IgD-negative memory B cell (primary cell): ENCODE results near the gene LIG3. TPM values are rescaled to one million over a fixed set of nuclear protein-coding genes. Genes with fewer than 3 reads are reported as not detected.
"Not testable (repeated sequence)": the region's sequence is repeated elsewhere in the genome, so short reads cannot be mapped to it uniquely, and the experiment has no call there.

Experiments
- H3K27ac Mint-ChIP-seq, 3 donors: one replicate each; pipeline ENCODE4 v1.8.0; 2020 to 2022; ENCODE audit warnings: mild to moderate bottlenecking in 3 of 3, mixed read lengths in 3 of 3, moderate library complexity in 1 of 3
- H3K27me3 Mint-ChIP-seq: one replicate; pipeline ENCODE4 v1.8.0; 2021; ENCODE audit warnings: mixed read lengths
- H3K36me3 Mint-ChIP-seq: one replicate; pipeline ENCODE4 v1.8.0; 2020; ENCODE audit warnings: mild to moderate bottlenecking, mixed read lengths
- H3K4me1 Mint-ChIP-seq, 3 donors: one replicate each; pipeline ENCODE4 v1.8.0; 2020 to 2022; ENCODE audit warnings: mixed read lengths in 3 of 3, mild to moderate bottlenecking in 1 of 3
- H3K4me3 Mint-ChIP-seq, 4 donors: one replicate each; pipeline ENCODE4 v1.8.0; 2020 to 2022; ENCODE audit warnings: mild to moderate bottlenecking in 4 of 4, mixed read lengths in 4 of 4, moderate library complexity in 3 of 4
- H3K9me3 Mint-ChIP-seq, 3 donors: one replicate each; pipeline ENCODE4 v1.8.0; 2020 to 2021; ENCODE audit warnings: mixed read lengths in 3 of 3, mild to moderate bottlenecking in 1 of 3
- polyA plus RNA-seq: library from polyadenylated mRNA; unstranded; fragments of 300-500 nt; fragmentation: Illumina TruSeq; gene quantifications from one replicate; pipeline ENCODE4 v1.2.3, GENCODE V29; 2021

Gene LIG3
- polyA plus RNA-seq, 1 donor from 2014 or later: 15.2 TPM

GRCh38 chr17:35045458-35045979 is 65.2 kb downstream of the LIG3 start:
- Mint-ChIP-seq H3K4me1 (peaks cover 31 to 40% (median 36%) of the 10 kb centered on the region in 3 donors), H3K27ac (peak overlapping the region; percentile 40 to 82 (median 82)), H3K4me3 (peak overlapping the region; percentile 19 to 91 (median 68))
- H3K36me3 Mint-ChIP-seq, H3K9me3 Mint-ChIP-seq, H3K27me3 Mint-ChIP-seq: not testable (repeated sequence)

DNA sequence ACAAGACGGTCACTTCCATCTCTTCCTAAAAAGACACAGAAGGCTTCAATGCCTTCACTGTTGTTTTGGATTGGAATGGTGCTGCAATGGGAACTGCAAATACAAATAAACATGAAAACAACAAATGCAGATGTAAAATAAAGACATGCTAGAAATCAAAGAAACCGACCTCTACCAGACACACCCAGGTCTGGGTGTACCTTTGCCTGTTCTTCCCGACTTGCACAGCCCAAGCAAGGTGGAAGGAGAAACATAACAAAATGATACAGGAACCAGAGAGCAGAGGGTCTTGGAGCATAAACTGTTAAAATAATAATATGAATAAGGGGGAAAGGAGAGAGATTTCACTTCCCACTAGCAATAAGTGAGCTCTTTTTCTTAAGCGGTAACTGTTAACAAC is 65.9 kb downstream of the LIG3 start:
- Mint-ChIP-seq H3K36me3 (peaks cover 3% of the 10 kb centered on the region), H3K4me1 (peaks cover 35 to 43% (median 40%) of the 10 kb centered on the region in 3 donors), H3K27me3 (no peaks in the 10 kb centered on the region), H3K27ac (peak overlapping the region; percentile 40 to 83 (median 82)), H3K4me3 (peak overlapping the region; percentile 48 to 89 (median 74)), H3K9me3 (no peaks in the 10 kb centered on the region)

GRCh38 chr17:35046740-35047283 is 66.5 kb downstream of the LIG3 start:
- Mint-ChIP-seq H3K36me3 (peaks cover 3% of the 10 kb centered on the region), H3K27me3 (no peaks in the 10 kb centered on the region), H3K4me1 (peaks cover 40 to 46% (median 46%) of the 10 kb centered on the region in 3 donors), H3K9me3 (no peaks in the 10 kb centered on the region), H3K27ac (peak overlapping the region; percentile 40 to 83 (median 82)), H3K4me3 (peak overlapping the region; percentile 48 to 89 (median 74))

GRCh38 chr17:35048685-35049379 is 68.5 kb downstream of the LIG3 start:
- H3K9me3 Mint-ChIP-seq: no peaks in the 10 kb centered on the region
- H3K4me3 Mint-ChIP-seq: peak overlapping the region in 2 of 4 donors; percentile 31 to 38
- H3K27ac Mint-ChIP-seq: peak overlapping the region; percentile 47 to 75 (median 73)
- no peaks in the 10 kb centered on the region for H3K27me3 Mint-ChIP-seq
- peaks cover 5% of the 10 kb centered on the region for H3K36me3 Mint-ChIP-seq
- peaks cover 55 to 62% (median 61%) of the 10 kb centered on the region in 3 donors for H3K4me1 Mint-ChIP-seq

DNA sequence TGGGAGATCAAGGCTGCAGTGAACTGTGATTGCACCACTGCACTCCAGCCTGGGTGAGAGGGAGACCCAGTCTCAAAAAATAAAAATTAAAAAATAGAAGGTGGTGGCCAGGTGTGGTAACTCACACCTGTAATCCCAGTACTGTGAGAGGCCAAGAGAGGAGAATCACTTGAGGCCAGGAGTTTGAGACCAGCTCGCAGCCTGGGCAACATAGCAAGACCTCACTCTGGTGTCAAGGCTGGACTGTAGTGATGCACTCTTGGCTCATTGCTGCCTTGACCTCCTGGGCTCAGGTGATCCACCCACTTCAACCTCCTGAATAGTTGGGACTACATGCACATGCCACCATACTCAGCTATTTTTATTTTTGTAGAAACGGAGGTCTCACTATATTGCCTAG is 69.9 kb downstream of the LIG3 start:
- peak overlapping the region in 1 of 4 donors; percentile 61 for H3K4me3 Mint-ChIP-seq

GRCh38 chr17:35051183-35051578 is 70.9 kb downstream of the LIG3 start:
- Mint-ChIP-seq H3K36me3 (peaks cover 11% of the 10 kb centered on the region), H3K27ac (peak overlapping the region; percentile 84 to 99 (median 90)), H3K9me3 (no peaks in the 10 kb centered on the region), H3K4me1 (peaks cover 48 to 55% (median 49%) of the 10 kb centered on the region in 3 donors), H3K27me3 (no peaks in the 10 kb centered on the region), H3K4me3 (peak overlapping the region; percentile 8 to 91 (median 72))

More for the DNA sequence above, 69.9 kb downstream of the LIG3 start:
- Mint-ChIP-seq H3K36me3 (peaks cover 11% of the 10 kb centered on the region), H3K27ac (peak overlapping the region in 2 of 3 donors; percentile 87 to 93), H3K9me3 (no peaks in the 10 kb centered on the region), H3K27me3 (no peaks in the 10 kb centered on the region), H3K4me1 (peaks cover 56 to 59% (median 58%) of the 10 kb centered on the region in 3 donors)

- Mint-ChIP-seq H3K27ac (peak overlapping the region; percentile 84 to 99 (median 90)), H3K4me3 (peak overlapping the region; percentile 8 to 91 (median 72)), H3K27me3 (no peaks in the 10 kb centered on the region), H3K9me3 (no peaks in the 10 kb centered on the region), H3K4me1 (peaks cover 44 to 51% (median 44%) of the 10 kb centered on the region in 3 donors), H3K36me3 (peaks cover 11% of the 10 kb centered on the region)
Observed at GRCh38 chr17:35051579-35052240, 71.4 kb downstream of the LIG3 start.

DNA sequence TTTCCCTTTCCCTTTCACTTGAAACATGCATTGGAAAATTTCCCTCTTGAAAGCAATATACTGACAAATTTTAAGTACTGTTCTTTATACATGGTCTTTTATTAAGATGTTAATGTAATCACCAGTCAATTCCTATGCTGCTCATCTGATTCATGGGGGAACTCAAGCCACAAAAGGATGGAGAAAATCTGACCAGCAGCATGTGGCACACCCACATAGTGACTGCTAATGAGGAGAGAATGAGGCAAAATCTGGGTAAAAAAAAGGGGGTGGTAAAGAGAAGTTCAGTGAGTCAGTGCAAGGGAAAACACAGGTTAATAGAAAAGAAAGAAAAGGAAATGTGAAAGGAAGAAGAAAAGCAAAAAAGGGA is 71.9 kb downstream of the LIG3 start:
- Mint-ChIP-seq H3K36me3 (peaks cover 11% of the 10 kb centered on the region), H3K4me3 (peak overlapping the region in 3 of 4 donors; percentile 57 to 91 (median 66)), H3K27ac (peak overlapping the region; percentile 84 to 99 (median 90)), H3K27me3 (no peaks in the 10 kb centered on the region), H3K9me3 (no peaks in the 10 kb centered on the region), H3K4me1 (peaks cover 39 to 47% (median 39%) of the 10 kb centered on the region in 3 donors)

GRCh38 chr17:35052780-35053179 is 72.5 kb downstream of the LIG3 start:
- peak overlapping the region in 3 of 4 donors; percentile 57 to 91 (median 66) for H3K4me3 Mint-ChIP-seq
- H3K27me3 Mint-ChIP-seq: no peaks in the 10 kb centered on the region
- peaks cover 39 to 48% (median 39%) of the 10 kb centered on the region in 3 donors for H3K4me1 Mint-ChIP-seq
- H3K9me3 Mint-ChIP-seq: no peaks in the 10 kb centered on the region
- H3K27ac Mint-ChIP-seq: peak overlapping the region; percentile 84 to 99 (median 90)
- peaks cover 11% of the 10 kb centered on the region for H3K36me3 Mint-ChIP-seq

DNA sequence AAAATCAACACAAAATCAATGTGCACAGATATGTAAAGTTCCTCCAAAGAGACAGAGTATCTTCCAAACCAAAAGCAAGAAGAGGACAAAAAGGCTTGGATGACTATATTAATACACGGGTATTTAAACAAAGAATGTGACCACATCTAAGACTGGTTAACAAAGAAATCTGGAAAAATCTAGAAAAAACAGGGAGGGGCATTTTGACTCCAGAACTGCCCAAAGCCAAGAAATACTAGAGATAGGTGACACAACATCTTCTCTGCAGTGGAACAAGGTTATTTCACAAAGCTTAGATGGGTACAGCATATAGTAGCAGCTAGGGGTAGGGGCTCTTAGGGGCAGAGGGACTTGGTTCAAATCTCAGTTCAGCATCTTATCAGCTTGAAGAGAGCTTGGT is 72.9 kb downstream of the LIG3 start:
- Mint-ChIP-seq H3K4me1 (peaks cover 39 to 48% (median 39%) of the 10 kb centered on the region in 3 donors), H3K27ac (peak overlapping the region; percentile 35 to 90 (median 85)), H3K36me3 (peaks cover 11% of the 10 kb centered on the region), H3K27me3 (no peaks in the 10 kb centered on the region), H3K4me3 (no peak overlapping the region), H3K9me3 (no peaks in the 10 kb centered on the region)

- Mint-ChIP-seq H3K4me1 (peaks cover 30 to 37% (median 30%) of the 10 kb centered on the region in 3 donors), H3K27me3 (no peaks in the 10 kb centered on the region), H3K27ac (no peak overlapping the region), H3K9me3 (no peaks in the 10 kb centered on the region), H3K36me3 (peaks cover 12% of the 10 kb centered on the region), H3K4me3 (no peak overlapping the region)
Observed at GRCh38 chr17:35056013-35056412, 75.7 kb downstream of the LIG3 start.

DNA sequence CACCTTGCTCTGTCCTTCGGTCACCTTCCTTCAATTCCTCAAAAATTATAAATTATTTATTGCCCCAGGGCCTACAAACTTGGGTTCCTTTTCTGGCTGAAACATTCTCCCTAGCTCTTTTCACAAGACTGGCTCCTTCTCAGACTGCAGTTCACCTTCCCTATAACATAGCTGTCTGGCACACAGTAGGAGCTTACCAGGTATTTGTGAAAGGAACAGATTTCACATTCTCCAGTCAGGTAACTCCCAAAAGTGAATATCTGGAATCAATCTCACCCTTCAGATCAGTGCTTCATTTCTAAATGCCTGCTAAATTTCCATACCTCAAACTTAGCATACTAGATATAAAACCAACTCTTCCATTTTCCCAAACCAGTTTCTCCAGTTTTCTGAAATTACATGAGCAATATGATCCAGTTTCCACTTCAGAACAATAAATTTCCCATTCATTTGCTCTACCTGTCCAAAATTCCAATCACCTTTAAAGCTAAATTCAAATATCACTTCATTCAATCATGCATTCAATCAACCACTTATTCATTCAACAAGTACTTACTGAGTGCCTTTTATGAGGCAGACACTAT is 77.1 kb downstream of the LIG3 start:
- Mint-ChIP-seq H3K4me3 (no peak overlapping the region), H3K9me3 (no peaks in the 10 kb centered on the region), H3K36me3 (peaks cover 12% of the 10 kb centered on the region), H3K27me3 (no peaks in the 10 kb centered on the region), H3K4me1 (peaks cover 15 to 24% (median 19%) of the 10 kb centered on the region in 3 donors), H3K27ac (peak overlapping the region in 1 of 3 donors; percentile 33)
